Transverse colon (tissue), 4 donors: ENCODE data around the gene HOXC5.

Experiments
- CTCF ChIP-seq, 5 experiments: fragments of 200-600 bp in 3 of 5; fragments of 450-650 bp in 2 of 5; sonication (generic) in 3 of 5; IDR thresholded peaks; 1 replicate in 2 of 5; 2 replicates in 3 of 5; pipeline ENCODE4 v1.5.1; 2016 to 2017; ENCODE audit warnings: antibody characterized with exemption in 5 of 5, inconsistent platforms in 3 of 5, mild to moderate bottlenecking in 2 of 5, moderate library complexity in 1 of 5
- EP300 ChIP-seq: sonication (generic); formaldehyde crosslinking; IDR thresholded peaks from one replicate; pipeline ENCODE4 v1.6.1; 2017; ENCODE audit warnings: antibody characterized with exemption, low read depth
- POLR2A ChIP-seq: fragments of 450-650 bp; IDR thresholded peaks from one replicate; pipeline ENCODE4 v1.6.1; 2016; ENCODE audit warnings: antibody characterized with exemption, mild to moderate bottlenecking, moderate library complexity
- POLR2AphosphoS5 ChIP-seq, 3 donors: sonication (generic); formaldehyde crosslinking; IDR thresholded peaks; one replicate each; pipeline ENCODE4 v1.6.1; 2016; ENCODE audit warnings: antibody characterized with exemption in 3 of 3

GRCh38 chr12:53994009-53994263 is 38.9 kb upstream of the HOXC5 start:
- TF ChIP-seq CTCF (IDR thresholded peaks at IDR 0.05) (no peak), POLR2A (no peak), POLR2AphosphoS5 (IDR thresholded peaks at IDR 0.05) (no peak), EP300 (no peak)
